ENCODE data around the gene ZNF555. TPM values are rescaled to one million over a fixed set of nuclear protein-coding genes. Genes with fewer than 3 reads are reported as not detected.
A peak's percentile ranks its signal among the peaks of the same experiment; 100 is the strongest.

Gene ZNF555
- total RNA-seq, 6 donors from 2014 or later = 3.3 to 7.5 (median 5.8) TPM

- TF ChIP-seq POLR2A (IDR thresholded peaks at IDR 0.05) = no peak
- no peak for TF ChIP-seq EP300 (IDR thresholded peaks at IDR 0.05)
- TF ChIP-seq CTCF (IDR thresholded peaks at IDR 0.05) = no peak
- WGBS, 2 donors = 88% methylated on average over 19 to 25 of the region's 27 CpGs
Measured at GRCh38 chr19:2804156-2805004, 36.9 kb upstream of the ZNF555 start.

GRCh38 chr19:2805261-2805900, 35.9 kb upstream of the ZNF555 start:
- 94 to 97% methylated on average over 7 to 16 of the region's 28 CpGs for WGBS, 2 donors
- no peak for ATAC-seq (ENCODE audit: low FRiP score in 2 of 2)
- Histone ChIP-seq H3K27ac (no peak overlapping the region), H3K9me3 (no peaks in the 10 kb centered on the region), H3K36me3 (peaks cover 4 to 84% (median 54%) of the 10 kb centered on the region in 4 donors), H3K27me3 (no peaks in the 10 kb centered on the region), H3K4me3 (no peak overlapping the region), H3K4me1 (no peaks in the 10 kb centered on the region)
- TF ChIP-seq CTCF (IDR thresholded peaks at IDR 0.05) (no peak), POLR2AphosphoS5 (IDR thresholded peaks at IDR 0.05) (no peak), EP300 (IDR thresholded peaks at IDR 0.05) (no peak), POLR2A (IDR thresholded peaks at IDR 0.05) (no peak)
- peak in 1 of 2 donors; percentile 46 for DNase-seq

More at GRCh38 chr19:2804156-2805004, 36.9 kb upstream of the ZNF555 start:
- ATAC-seq (ENCODE audit: low FRiP score in 2 of 2) = no peak
- Histone ChIP-seq H3K4me1 (no peaks in the 10 kb centered on the region), H3K27me3 (no peaks in the 10 kb centered on the region), H3K4me3 (no peak overlapping the region), H3K36me3 (peaks cover 4 to 84% (median 54%) of the 10 kb centered on the region in 4 donors), H3K27ac (no peak overlapping the region), H3K9me3 (no peaks in the 10 kb centered on the region)
- DNase-seq = peak in 1 of 2 donors; percentile 52

GRCh38 chr19:2805991-2806649, 35.2 kb upstream of the ZNF555 start:
- DNase-seq = no peak
- peaks cover 4 to 84% (median 55%) of the 10 kb centered on the region in 4 donors for H3K36me3 ChIP-seq
- TF ChIP-seq CTCF (IDR thresholded peaks at IDR 0.05) (no peak), POLR2A (IDR thresholded peaks at IDR 0.05) (no peak), EP300 (IDR thresholded peaks at IDR 0.05) (no peak), POLR2AphosphoS5 (IDR thresholded peaks at IDR 0.05) (no peak)
- H3K9me3 ChIP-seq = no peaks in the 10 kb centered on the region
- no peaks in the 10 kb centered on the region for H3K27me3 ChIP-seq
- H3K27ac ChIP-seq = no peak overlapping the region
- no peaks in the 10 kb centered on the region for H3K4me1 ChIP-seq
- WGBS, 2 donors = 96 to 100% methylated on average over 12 to 20 of the region's 23 CpGs
- no peak for ATAC-seq (ENCODE audit: low FRiP score in 2 of 2)
- no peak overlapping the region for H3K4me3 ChIP-seq

- Histone ChIP-seq H3K4me1 (no peaks in the 10 kb centered on the region), H3K36me3 (peaks cover 4 to 84% (median 57%) of the 10 kb centered on the region in 4 donors), H3K9me3 (no peaks in the 10 kb centered on the region), H3K27ac (no peak overlapping the region), H3K4me3 (no peak overlapping the region), H3K27me3 (no peaks in the 10 kb centered on the region)
- no peak for TF ChIP-seq CTCF (IDR thresholded peaks at IDR 0.05)
- TF ChIP-seq EP300 (IDR thresholded peaks at IDR 0.05) = no peak
- TF ChIP-seq POLR2A (IDR thresholded peaks at IDR 0.05) = no peak
- no peak for TF ChIP-seq POLR2AphosphoS5 (IDR thresholded peaks at IDR 0.05)
- WGBS, 2 donors = 97 to 99% methylated on average over 15 to 25 of the region's 34 CpGs
- no peak for ATAC-seq (ENCODE audit: low FRiP score in 2 of 2)
- peak in 1 of 2 donors; percentile 61 for DNase-seq
Measured at GRCh38 chr19:2806736-2807378, 34.4 kb upstream of the ZNF555 start.

All from upper lobe of left lung (tissue), 6 donors.